Psoas muscle (tissue), 8 donors: ENCODE data around the gene CHRNA9. TPM values are rescaled to one million over a fixed set of nuclear protein-coding genes. Genes with fewer than 3 reads are reported as not detected.

ENCODE experiments used
- ATAC-seq, 4 donors: fragments of 200-7000 bp; cut with Tn5 transposase; one replicate each; pipeline ENCODE4 v1.9.1; 2020; ENCODE audit warnings: moderate library complexity in 3 of 4, mild to moderate bottlenecking in 2 of 4
- DNase-seq, 2 donors: peaks; one replicate each; pipeline ENCODE4 v3.0.0-alpha.2; 2020
- H3K27ac ChIP-seq: fragments of 200-600 bp; one replicate; pipeline ENCODE4 v1.8.0; 2022
- H3K27me3 ChIP-seq, 3 donors: fragments of 200-600 bp in 1 of 3; one replicate each; pipeline versions ENCODE4 v1.6.1 to v1.8.0; 2013 to 2022; ENCODE audit warnings: low read length in 2 of 3, mild to moderate bottlenecking in 2 of 3, moderate library complexity in 1 of 3; ENCODE audit not compliant: insufficient read depth in 3 of 3
- H3K36me3 ChIP-seq, 2 donors: fragments of 200-600 bp in 1 of 2; one replicate each; pipeline versions ENCODE4 v1.6.1 to v1.8.0; 2013 to 2022; ENCODE audit warnings: low read depth in 1 of 2, mild to moderate bottlenecking in 1 of 2, moderate library complexity in 1 of 2; ENCODE audit not compliant: insufficient read depth in 1 of 2
- H3K4me1 ChIP-seq: fragments of 200-600 bp; one replicate; pipeline ENCODE4 v1.8.0; 2022
- H3K4me3 ChIP-seq: fragments of 200-600 bp; one replicate; pipeline ENCODE4 v1.8.0; 2022; ENCODE audit warnings: mild to moderate bottlenecking
- H3K9me3 ChIP-seq: fragments of 200-600 bp; one replicate; pipeline ENCODE4 v1.8.0; 2022
- WGBS, 3 donors: extraction: QIAGEN DNeasy Blood & Tissue Kit; methylation state at CpG; one replicate each; pipeline versions ENCODE4 v1.1.6 to v1.1.7; 2013; 5-methylcytosine and 5-hydroxymethylcytosine counted together
- intact Hi-C, 2 donors: fragments of 100-400 bp; cut with DNase I; formaldehyde crosslinking; loops; one replicate each; pipeline versions ENCODE4 v1.11.0 to v1.14.2; 2022
- polyA plus RNA-seq, 3 donors: library from polyadenylated mRNA; stranded (reverse); fragments of 200-250 nt; gene quantifications; one replicate each; pipeline ENCODE4 v1.2.3, GENCODE V29; 2013
- total RNA-seq, 4 donors: library from RNA; stranded (reverse); fragmentation: NEBNext Ultra II Directional in 2 of 4; extraction: Animal tissue kit (Norgen Biotek cat#: 25700) in 2 of 4; gene quantifications; one replicate each; pipeline versions ENCODE4 v1.2.1 to v1.2.4, GENCODE V29; 2021 to 2023
- TF ChIP-seq, protein P1 (sequence below): fragments of 200-600 bp; IDR thresholded peaks from one replicate; pipeline ENCODE4 v1.8.0; 2022; ENCODE audit warnings: antibody characterized with exemption
- donor health status: healthy with polysubstance abuse.
- donor health status: DM: no; HTN: no; CAD: no; lungs with moderate emphysema.
- donor health status: Bipolar disorder and iron deficiency.
- donor health status: healthy.
- donor health status: DM: yes; HTN: yes; CAD: no.
- donor health status: DM: no; HTN: no; CAD: no.
- donor health status: DM: no; HTN: no; CAD: no.
- donor health status: DM: yes; HTN: yes; CAD: no.

Gene CHRNA9
- total and polyA plus RNA-seq, 7 donors = 0.01 TPM; not detected in 6

DNA sequence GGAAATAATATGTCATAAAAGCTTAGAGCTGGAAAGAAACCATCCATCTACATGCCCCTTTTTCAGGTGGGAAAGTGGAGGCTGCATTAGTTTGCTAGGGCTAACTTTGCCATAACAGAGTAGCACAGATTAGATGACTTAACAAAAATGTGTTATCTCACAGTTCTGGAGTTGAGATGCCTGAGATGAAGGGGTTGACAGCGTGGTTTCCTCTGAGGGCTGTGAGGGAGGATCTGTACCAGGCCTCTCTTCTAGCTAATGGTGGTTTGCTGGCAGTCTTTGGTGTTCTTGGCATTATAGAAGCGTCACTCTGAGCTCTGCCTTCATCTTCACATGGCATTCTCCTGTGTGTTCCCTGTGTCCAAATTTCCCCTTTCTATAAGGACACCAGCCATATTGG is 2.4 kb downstream of the CHRNA9 start:
- intact Hi-C loops = no loop called here
- H3K36me3 ChIP-seq = no peaks in the 10 kb centered on the region
- ATAC-seq = no peak
- TF ChIP-seq, protein P1, sequence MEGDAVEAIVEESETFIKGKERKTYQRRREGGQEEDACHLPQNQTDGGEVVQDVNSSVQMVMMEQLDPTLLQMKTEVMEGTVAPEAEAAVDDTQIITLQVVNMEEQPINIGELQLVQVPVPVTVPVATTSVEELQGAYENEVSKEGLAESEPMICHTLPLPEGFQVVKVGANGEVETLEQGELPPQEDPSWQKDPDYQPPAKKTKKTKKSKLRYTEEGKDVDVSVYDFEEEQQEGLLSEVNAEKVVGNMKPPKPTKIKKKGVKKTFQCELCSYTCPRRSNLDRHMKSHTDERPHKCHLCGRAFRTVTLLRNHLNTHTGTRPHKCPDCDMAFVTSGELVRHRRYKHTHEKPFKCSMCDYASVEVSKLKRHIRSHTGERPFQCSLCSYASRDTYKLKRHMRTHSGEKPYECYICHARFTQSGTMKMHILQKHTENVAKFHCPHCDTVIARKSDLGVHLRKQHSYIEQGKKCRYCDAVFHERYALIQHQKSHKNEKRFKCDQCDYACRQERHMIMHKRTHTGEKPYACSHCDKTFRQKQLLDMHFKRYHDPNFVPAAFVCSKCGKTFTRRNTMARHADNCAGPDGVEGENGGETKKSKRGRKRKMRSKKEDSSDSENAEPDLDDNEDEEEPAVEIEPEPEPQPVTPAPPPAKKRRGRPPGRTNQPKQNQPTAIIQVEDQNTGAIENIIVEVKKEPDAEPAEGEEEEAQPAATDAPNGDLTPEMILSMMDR = no peak
- H3K4me1 ChIP-seq = no peaks in the 10 kb centered on the region
- DNase-seq = no peak
- no peak overlapping the region for H3K4me3 ChIP-seq
- H3K27ac ChIP-seq = no peak overlapping the region
- 77 to 95% (median 87%) methylated on average over 2 of the region's 2 CpGs for WGBS, 3 donors
- no peaks in the 10 kb centered on the region for H3K9me3 ChIP-seq
- no peaks in the 10 kb centered on the region for H3K27me3 ChIP-seq

DNA sequence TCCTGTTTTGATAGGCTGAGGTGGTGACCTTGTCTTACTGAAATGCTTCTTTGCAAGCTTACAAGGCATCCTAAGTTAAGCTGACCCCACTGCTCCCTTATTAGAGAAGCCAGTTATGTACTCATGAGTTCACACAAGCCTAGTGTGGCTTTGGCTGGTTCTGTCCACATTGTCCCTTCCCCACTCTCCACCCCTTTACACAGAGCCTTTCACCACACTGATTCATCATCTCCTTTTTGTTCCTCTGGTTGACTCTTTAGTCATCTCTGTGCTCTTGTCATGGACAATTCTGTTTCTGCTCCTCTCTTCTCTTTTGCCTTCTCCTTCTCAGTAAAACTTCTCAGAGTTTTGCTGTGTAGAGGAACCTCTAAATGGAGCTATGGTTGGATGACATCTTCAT is 4.9 kb downstream of the CHRNA9 start:
- H3K9me3 ChIP-seq = no peaks in the 10 kb centered on the region
- no peaks in the 10 kb centered on the region for H3K4me1 ChIP-seq
- no peaks in the 10 kb centered on the region for H3K36me3 ChIP-seq
- DNase-seq (no peak), ATAC-seq (no peak)
- H3K27ac ChIP-seq = no peak overlapping the region
- H3K4me3 ChIP-seq = no peak overlapping the region
- no peaks in the 10 kb centered on the region for H3K27me3 ChIP-seq
- intact Hi-C loops = no loop called here
- TF ChIP-seq, protein P1 = no peak

DNA sequence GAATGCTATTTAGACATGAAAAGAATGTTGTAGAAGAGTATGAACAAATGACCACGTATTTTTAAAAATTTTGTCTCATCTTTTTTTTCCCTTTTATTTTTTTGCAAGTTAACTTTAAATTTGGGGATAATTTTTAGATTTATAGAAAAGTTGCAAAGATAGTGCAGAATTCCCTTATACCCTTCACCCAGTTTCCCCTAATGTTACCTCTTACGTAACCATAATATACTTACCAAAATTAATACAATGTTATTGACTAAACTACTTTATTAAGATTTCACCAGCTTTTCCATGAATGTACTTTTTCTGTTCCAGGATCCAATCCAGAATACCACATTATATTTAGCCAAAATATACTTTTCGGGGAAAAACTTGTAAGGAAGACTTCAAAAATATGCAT is 12.3 kb downstream of the CHRNA9 start:
- no peak overlapping the region for H3K4me3 ChIP-seq
- intact Hi-C loops = no loop called here
- ATAC-seq = no peak
- H3K36me3 ChIP-seq = no peaks in the 10 kb centered on the region
- H3K27me3 ChIP-seq = peaks cover 0 to 4% (median 0%) of the 10 kb centered on the region in 3 donors
- WGBS, 3 donors = 32 to 95% (median 62%) methylated on average over 3 of the region's 3 CpGs
- DNase-seq = no peak
- H3K27ac ChIP-seq = no peak overlapping the region
- TF ChIP-seq, protein P1 = no peak
- no peaks in the 10 kb centered on the region for H3K9me3 ChIP-seq
- no peaks in the 10 kb centered on the region for H3K4me1 ChIP-seq

DNA sequence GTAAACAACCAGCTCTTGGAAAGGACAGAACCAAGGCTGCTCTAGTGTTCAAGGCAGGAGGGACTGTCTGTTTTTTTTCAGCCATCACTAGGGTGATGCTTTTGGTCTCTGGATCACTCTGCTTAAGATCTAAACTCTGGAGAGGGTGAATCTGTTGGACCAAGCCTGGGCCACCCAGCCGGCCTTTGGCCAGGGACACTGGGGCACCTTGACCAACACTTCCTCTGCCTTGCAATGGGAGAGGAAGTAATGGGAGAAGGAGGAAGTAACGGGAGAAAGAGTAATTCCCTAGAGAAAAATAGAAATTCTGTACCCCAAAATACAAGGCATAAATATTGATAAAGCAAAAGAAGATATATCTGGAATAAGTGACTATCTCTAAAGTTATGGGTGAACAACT is 12.9 kb downstream of the CHRNA9 start:
- no peak for DNase-seq
- TF ChIP-seq, protein P1 = no peak
- intact Hi-C loops = no loop called here
- H3K36me3 ChIP-seq = no peaks in the 10 kb centered on the region
- H3K27me3 ChIP-seq = peaks cover 0 to 4% (median 0%) of the 10 kb centered on the region in 3 donors
- no peaks in the 10 kb centered on the region for H3K9me3 ChIP-seq
- H3K4me1 ChIP-seq = no peaks in the 10 kb centered on the region
- H3K27ac ChIP-seq = no peak overlapping the region
- H3K4me3 ChIP-seq = no peak overlapping the region
- no peak for ATAC-seq
- 63 to 78% (median 76%) methylated on average over 2 of the region's 2 CpGs for WGBS, 3 donors

DNA sequence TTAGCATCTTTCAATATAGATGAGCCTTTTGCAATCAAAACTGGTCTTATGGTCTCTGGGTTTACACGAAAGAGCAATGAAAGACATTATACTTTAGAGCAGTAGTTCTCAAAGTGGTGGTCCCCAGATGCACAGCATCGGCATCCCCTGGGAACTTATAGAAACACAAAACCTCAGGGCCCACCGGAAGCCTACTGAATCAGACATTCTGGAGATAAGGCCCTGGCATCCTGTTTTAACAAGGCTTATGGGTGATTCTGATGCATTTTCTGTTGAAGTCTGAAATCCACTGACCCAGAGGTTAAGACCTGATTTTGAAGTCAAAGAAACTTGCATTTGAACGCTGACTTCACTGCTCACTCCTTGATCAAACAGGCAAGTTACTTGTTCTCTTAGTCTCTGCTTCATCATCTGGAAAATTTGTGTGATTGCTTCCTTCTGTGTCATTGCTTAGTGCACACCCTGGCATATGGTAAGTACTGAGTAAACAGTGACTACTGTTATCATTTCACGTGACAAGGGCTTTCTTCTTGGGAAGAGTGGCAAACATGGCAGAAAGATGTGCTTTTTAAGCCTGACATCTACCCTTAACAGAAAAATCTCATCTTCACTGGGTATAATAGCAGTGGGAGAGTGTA is 14.5 kb downstream of the CHRNA9 start:
- TF ChIP-seq, protein P1 = no peak
- intact Hi-C loops = no loop called here
- no peaks in the 10 kb centered on the region for H3K4me1 ChIP-seq
- no peaks in the 10 kb centered on the region for H3K9me3 ChIP-seq
- no peaks in the 10 kb centered on the region for H3K36me3 ChIP-seq
- no peak for ATAC-seq
- no peak for DNase-seq
- no peak overlapping the region for H3K27ac ChIP-seq
- 74 to 82% (median 77%) methylated on average over 5 of the region's 5 CpGs for WGBS, 3 donors
- no peak overlapping the region for H3K4me3 ChIP-seq
- H3K27me3 ChIP-seq = peaks cover 0 to 4% (median 0%) of the 10 kb centered on the region in 3 donors
